GM21619 (cell line): Measurements from ENCODE around the gene PCMT1.
"Not testable (repeated sequence)": the region's sequence is repeated elsewhere in the genome, so short reads cannot be mapped to it uniquely, and the experiment has no call there.

Experiments
- ATAC-seq: cut with Tn5 transposase; IDR thresholded peaks from one replicate; pipeline ENCODE4 v1.9.1; 2021; ENCODE audit not compliant: unreplicated experiment

Gene PCMT1

DNA sequence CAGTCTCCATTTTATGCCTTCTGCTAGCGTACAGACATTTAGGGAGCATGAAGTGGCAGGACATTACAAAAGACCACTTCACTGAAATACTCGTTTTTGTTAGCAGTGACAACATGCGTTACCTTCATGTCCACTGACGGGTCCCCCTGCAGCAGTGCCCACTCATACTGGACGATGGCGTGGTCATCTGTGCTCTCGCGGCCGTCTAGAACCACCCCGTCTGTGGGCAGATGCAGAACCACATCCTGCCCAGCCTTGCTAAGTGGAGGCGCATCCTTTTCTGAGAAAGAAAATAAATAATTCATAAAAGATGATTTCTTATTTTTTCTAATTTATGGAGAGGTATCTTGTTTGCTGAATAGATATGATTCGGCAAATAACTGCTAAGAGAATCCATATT lies 103.3 kb downstream of the PCMT1 start:
- ATAC-seq, result no peak

DNA sequence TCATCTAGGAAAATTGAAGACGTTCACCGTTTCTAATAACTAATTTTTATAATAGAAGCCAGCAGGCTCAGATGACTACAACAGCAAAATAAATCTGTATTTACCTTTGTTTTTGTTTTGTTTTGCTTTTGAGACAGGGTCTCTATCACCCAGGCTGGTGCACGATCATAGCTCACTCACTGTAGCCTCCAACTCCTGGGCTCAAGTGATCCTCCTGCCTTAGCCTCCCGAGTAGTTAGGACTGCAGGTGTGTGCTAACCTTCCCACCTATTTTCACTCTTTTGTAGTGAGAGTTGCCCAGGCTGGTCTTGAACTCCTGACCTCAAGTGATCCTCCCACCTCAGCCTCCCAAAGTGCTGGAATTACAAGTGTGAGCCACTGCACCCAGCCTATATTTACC lies 104.5 kb downstream of the PCMT1 start:
- ATAC-seq, result not testable (repeated sequence)

DNA sequence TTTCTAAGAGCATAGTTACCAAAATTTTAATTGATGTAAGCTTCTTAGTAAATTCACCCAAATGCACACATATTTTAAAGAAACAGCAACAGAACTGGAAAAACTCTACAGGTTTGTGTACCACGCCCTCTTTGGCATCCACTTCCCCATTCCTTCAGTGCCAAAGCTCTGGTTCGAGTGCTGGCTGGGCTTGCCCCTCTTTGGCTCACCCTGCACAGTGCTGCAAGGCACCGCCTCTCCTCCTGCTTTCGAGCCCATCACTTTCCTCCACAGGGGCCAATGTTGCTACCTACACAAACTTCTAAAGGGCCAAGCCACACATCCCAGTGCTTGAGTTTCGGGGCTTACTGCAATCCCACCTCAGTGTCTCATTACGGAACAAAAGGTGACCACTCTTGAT lies 105.0 kb downstream of the PCMT1 start:
- ATAC-seq, result no peak

DNA sequence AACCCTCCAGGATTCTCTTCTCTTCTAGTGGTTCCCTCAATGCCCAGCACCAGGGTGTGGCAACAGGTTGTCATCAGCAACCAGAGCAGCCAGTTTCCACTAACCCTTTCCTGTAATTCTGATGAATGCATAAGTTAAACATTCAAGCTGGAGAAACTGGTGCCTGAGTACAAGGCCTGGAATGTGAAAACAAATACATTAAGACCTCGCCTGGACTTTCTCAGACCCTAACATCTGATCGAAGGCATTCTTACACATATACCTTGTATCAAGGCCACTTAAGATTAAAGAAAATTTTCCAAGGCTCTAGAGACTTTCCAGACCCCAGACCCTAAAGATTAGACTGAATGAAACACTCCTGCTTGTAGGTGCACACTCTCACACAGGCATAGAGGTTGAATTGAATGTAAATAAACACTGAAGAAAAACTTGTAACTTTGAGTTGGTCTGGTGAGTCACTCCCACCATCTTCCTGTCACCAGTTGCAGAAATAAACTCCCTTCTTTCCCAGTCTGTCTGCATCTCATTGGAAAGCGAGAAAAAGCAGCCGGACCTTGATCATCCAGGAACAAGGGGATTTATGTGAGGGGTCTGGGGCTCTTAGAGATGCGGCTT lies 105.6 kb downstream of the PCMT1 start:
- ATAC-seq, result no peak

DNA sequence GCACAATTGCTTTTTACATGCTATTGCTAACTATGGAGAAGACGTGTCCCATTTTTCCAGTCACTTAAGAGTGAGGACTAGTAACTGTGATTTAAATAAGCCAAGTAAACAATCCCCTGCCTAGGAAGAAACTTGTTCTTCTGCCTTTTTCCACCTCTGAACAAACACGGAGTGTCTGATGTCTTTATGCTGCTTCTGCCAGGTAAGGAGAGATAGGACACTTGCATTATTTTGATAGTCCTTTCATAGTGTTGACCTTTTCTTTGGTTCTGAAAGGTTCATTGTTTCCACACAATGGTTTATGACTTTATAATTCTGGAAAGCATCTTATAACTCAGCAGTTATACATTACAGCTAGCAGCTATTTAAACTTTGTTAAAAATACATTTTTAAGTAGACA lies 106.2 kb downstream of the PCMT1 start:
- ATAC-seq, result no peak

DNA sequence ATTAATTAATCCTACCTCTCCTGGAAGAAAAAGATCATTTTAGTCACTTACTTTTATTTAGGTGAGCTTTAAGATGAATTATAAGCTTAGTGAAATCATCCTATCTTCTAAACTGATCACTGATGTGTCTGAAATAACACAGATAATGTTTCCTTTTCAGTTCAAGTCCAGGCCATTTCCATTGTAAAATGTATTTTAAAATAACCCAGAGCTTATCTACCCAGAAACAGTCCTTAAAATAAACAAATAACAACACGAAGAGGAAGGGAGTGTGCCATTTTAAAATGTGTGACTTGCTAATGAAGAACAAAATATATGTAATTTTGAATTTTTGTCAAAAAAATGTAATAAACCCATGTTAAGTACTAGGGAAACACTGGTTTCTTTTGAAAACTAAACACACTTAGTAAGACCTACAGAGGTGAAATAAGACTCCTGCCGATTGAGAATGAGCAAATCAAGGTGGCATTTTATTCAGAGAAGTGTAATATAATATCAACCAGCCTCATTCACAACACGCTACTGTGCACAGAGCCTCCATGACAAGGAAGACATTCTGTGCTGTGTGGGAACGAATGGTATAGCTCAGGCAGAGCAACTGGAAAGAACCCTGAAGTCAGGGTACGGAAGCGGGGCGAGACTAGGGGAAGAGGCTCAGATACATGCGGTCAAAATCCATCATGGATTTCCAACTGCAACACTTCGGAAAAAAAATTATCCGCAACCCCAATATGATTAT lies 106.9 kb downstream of the PCMT1 start:
- no peak for ATAC-seq

DNA sequence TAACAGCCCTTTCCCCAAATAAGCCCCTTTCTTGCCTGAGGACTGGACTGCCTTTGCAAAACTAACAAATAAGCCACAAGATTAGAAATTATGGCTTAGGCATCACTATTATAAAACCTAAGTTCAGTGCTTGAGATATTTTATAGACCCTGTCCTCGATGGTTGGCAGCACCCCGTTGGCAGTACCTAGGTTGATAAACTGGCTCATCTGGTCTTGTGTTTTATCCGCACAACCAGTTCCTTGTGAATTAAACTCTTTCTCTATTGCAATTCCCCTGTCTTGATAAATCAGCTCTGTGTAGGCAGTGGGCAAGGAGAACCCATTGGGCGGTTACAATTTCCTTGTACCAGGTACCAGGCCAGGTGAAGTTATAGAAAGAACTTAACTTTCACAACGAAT lies 108.0 kb downstream of the PCMT1 start:
- no peak for ATAC-seq

DNA sequence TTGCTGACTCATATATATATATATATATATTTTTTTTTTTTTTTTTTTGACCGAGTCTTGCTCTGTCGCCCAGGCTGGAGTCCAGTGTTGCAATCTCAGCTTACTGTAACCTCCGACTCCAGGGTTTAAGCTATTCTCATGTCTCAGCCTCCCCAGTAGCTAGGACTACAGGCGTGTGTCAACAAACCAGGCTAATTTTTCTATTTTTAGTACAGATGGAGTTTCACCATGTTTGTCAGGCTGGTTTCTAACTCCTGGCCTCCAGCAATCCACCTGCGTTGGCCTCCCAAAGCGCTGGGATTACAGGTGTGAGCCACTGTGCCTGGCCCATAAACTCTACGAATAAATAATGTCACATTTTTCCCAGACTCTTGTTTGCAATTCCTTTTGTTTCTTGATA lies 109.8 kb downstream of the PCMT1 start:
- ATAC-seq, result no peak

DNA sequence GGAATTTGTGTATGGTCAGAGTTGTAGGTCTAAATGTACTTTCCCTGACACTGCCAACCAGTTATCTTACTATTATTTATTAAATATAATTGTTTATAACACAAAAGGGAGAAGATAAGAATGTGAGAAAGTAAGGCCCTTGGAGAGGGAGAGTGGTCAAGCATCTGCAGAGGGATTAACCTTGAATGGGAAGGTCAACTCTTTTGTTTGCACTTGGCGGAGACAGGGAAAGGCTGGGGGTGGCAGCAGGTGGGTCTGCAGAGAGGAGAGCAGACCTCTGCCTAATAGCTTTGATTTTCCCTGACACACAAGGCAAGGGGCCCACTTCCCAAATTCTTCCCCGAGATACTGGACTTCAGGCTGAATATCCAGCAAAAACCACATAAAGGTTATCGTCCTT lies 110.4 kb downstream of the PCMT1 start:
- no peak for ATAC-seq

DNA sequence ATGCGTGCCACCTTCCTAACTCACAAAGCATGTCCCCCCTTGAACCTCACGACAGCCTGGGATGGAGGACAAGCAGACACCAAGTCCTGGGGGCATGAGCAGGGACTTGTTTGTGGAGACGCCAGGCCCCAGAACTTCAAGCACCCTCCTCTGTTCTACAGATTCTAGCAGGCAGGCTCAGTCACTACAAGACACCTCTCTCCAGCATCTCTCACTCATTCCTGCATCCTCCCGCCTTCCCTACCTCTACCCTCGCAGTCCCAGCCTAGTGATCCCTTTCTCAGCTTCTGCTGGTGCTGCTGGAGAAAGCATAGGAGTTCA lies 110.9 kb downstream of the PCMT1 start:
- no peak for ATAC-seq
